Activated naive CD4-positive, alpha-beta T cell treated with anti-CD3 and anti-CD28 coated beads for 36 hours (primary cell): ENCODE data around the gene MAD1L1. TPM values are rescaled to one million over a fixed set of nuclear protein-coding genes. Genes with fewer than 3 reads are reported as not detected.
A peak's percentile ranks its signal among the peaks of the same experiment; 100 is the strongest.

Experiments
- CTCF ChIA-PET: fragments of 350-600 bp; sonication (Branson Sonifier 250); formaldehyde crosslinking; loops from one replicate; lab custom pipeline; 2021; ENCODE audit warnings: antibody characterized with exemption; lab: Charles Lee
- DNase-seq: peaks from one replicate; pipeline ENCODE4 v3.0.0-alpha.2; 2020
- H3K27ac Mint-ChIP-seq: one replicate; pipeline ENCODE4 v1.8.0; 2021; ENCODE audit warnings: mild to moderate bottlenecking, mixed read lengths
- H3K27me3 Mint-ChIP-seq: one replicate; pipeline ENCODE4 v1.8.0; 2021; ENCODE audit warnings: low read depth, mixed read lengths
- H3K36me3 Mint-ChIP-seq: one replicate; pipeline ENCODE4 v1.8.0; 2021; ENCODE audit warnings: low read depth, mixed read lengths
- H3K4me1 Mint-ChIP-seq: one replicate; pipeline ENCODE4 v1.8.0; 2021; ENCODE audit warnings: low read depth, mixed read lengths
- H3K4me3 Mint-ChIP-seq: one replicate; pipeline ENCODE4 v1.8.0; 2021; ENCODE audit warnings: mild to moderate bottlenecking, moderate library complexity, mixed read lengths
- H3K9me3 Mint-ChIP-seq: one replicate; pipeline ENCODE4 v1.8.0; 2021; ENCODE audit warnings: mixed read lengths
- intact Hi-C: fragments of 100-400 bp; cut with micrococcal nuclease; formaldehyde crosslinking; loops from one replicate; pipeline ENCODE4 v1.15.1; 2023
- total RNA-seq, 2 experiments: library from RNA; stranded (reverse); gene quantifications; one replicate each; pipeline ENCODE4 v1.2.3, GENCODE V29; 2021

MAD1L1 gene
- total RNA-seq, 2 experiments from 2014 or later, result 37.5 to 40.2 TPM

- Mint-ChIP-seq H3K9me3 (no peaks in the 10 kb centered on the region), H3K4me3 (no peak overlapping the region), H3K36me3 (peaks cover 5% of the 10 kb centered on the region), H3K4me1 (no peaks in the 10 kb centered on the region), H3K27ac (no peak overlapping the region), H3K27me3 (no peaks in the 10 kb centered on the region)
- DNase-seq, result no peak
- CTCF ChIA-PET, result no interaction called here
- intact Hi-C loops, result no loop called here
These were observed 334.0 kb downstream of the MAD1L1 start for GRCh38 chr7:1898628-1899185.

- intact Hi-C loops, result no loop called here
- CTCF ChIA-PET, result no interaction called here
- no peak for DNase-seq
- H3K4me1 Mint-ChIP-seq, result no peaks in the 10 kb centered on the region
- H3K36me3 Mint-ChIP-seq, result peaks cover 5% of the 10 kb centered on the region
- H3K27ac Mint-ChIP-seq, result no peak overlapping the region
- no peak overlapping the region for H3K4me3 Mint-ChIP-seq
- no peaks in the 10 kb centered on the region for H3K27me3 Mint-ChIP-seq
- no peaks in the 10 kb centered on the region for H3K9me3 Mint-ChIP-seq
These were observed 334.7 kb downstream of the MAD1L1 start for GRCh38 chr7:1897861-1898627.

GRCh38 chr7:1897076-1897860, 335.5 kb downstream of the MAD1L1 start:
- no peak for DNase-seq
- no peaks in the 10 kb centered on the region for H3K9me3 Mint-ChIP-seq
- no peak overlapping the region for H3K4me3 Mint-ChIP-seq
- H3K27ac Mint-ChIP-seq, result peak overlapping the region; percentile 73
- CTCF ChIA-PET, result no interaction called here
- no peaks in the 10 kb centered on the region for H3K27me3 Mint-ChIP-seq
- H3K36me3 Mint-ChIP-seq, result peaks cover 5% of the 10 kb centered on the region
- intact Hi-C loops, result no loop called here
- H3K4me1 Mint-ChIP-seq, result no peaks in the 10 kb centered on the region

GRCh38 chr7:1895664-1896515, 336.9 kb downstream of the MAD1L1 start:
- Mint-ChIP-seq H3K27ac (peak overlapping the region; percentile 73), H3K4me3 (no peak overlapping the region), H3K9me3 (no peaks in the 10 kb centered on the region), H3K4me1 (peaks cover 3% of the 10 kb centered on the region), H3K36me3 (peaks cover 5% of the 10 kb centered on the region), H3K27me3 (no peaks in the 10 kb centered on the region)
- intact Hi-C loops, result no loop called here
- CTCF ChIA-PET, result no interaction called here
- DNase-seq, result no peak

- peaks cover 3% of the 10 kb centered on the region for H3K4me1 Mint-ChIP-seq
- no peak for DNase-seq
- no peaks in the 10 kb centered on the region for H3K9me3 Mint-ChIP-seq
- no peaks in the 10 kb centered on the region for H3K27me3 Mint-ChIP-seq
- peaks cover 5% of the 10 kb centered on the region for H3K36me3 Mint-ChIP-seq
- H3K27ac Mint-ChIP-seq, result no peak overlapping the region
- CTCF ChIA-PET, result no interaction called here
- no peak overlapping the region for H3K4me3 Mint-ChIP-seq
- intact Hi-C loops, result no loop called here
These were observed 337.7 kb downstream of the MAD1L1 start for GRCh38 chr7:1894906-1895663.

- CTCF ChIA-PET, result no interaction called here
- intact Hi-C loops, result no loop called here
- H3K27ac Mint-ChIP-seq, result no peak overlapping the region
- no peaks in the 10 kb centered on the region for H3K27me3 Mint-ChIP-seq
- no peak overlapping the region for H3K4me3 Mint-ChIP-seq
- peaks cover 3% of the 10 kb centered on the region for H3K4me1 Mint-ChIP-seq
- DNase-seq, result no peak
- H3K9me3 Mint-ChIP-seq, result no peaks in the 10 kb centered on the region
- H3K36me3 Mint-ChIP-seq, result peaks cover 5% of the 10 kb centered on the region
These were observed 338.3 kb downstream of the MAD1L1 start for GRCh38 chr7:1894313-1894900.

GRCh38 chr7:1893451-1893850, 339.3 kb downstream of the MAD1L1 start:
- H3K4me1 Mint-ChIP-seq, result peaks cover 3% of the 10 kb centered on the region
- H3K9me3 Mint-ChIP-seq, result peaks cover 2% of the 10 kb centered on the region
- H3K36me3 Mint-ChIP-seq, result peaks cover 8% of the 10 kb centered on the region
- DNase-seq, result no peak
- intact Hi-C loops, result no loop called here
- CTCF ChIA-PET, result no interaction called here
- no peaks in the 10 kb centered on the region for H3K27me3 Mint-ChIP-seq
- H3K27ac Mint-ChIP-seq, result no peak overlapping the region
- H3K4me3 Mint-ChIP-seq, result no peak overlapping the region

- H3K27ac Mint-ChIP-seq, result no peak overlapping the region
- H3K36me3 Mint-ChIP-seq, result peaks cover 12% of the 10 kb centered on the region
- CTCF ChIA-PET, result no interaction called here
- H3K4me3 Mint-ChIP-seq, result no peak overlapping the region
- intact Hi-C loops, result no loop called here
- H3K27me3 Mint-ChIP-seq, result no peaks in the 10 kb centered on the region
- H3K9me3 Mint-ChIP-seq, result peaks cover 3% of the 10 kb centered on the region
- DNase-seq, result no peak
- H3K4me1 Mint-ChIP-seq, result peaks cover 3% of the 10 kb centered on the region
These were observed 339.7 kb downstream of the MAD1L1 start for GRCh38 chr7:1893036-1893435.

GRCh38 chr7:1892011-1892965, 340.5 kb downstream of the MAD1L1 start:
- H3K4me1 Mint-ChIP-seq, result peaks cover 5% of the 10 kb centered on the region

GRCh38 chr7:1890289-1891235, 342.2 kb downstream of the MAD1L1 start:
- Mint-ChIP-seq H3K36me3 (peaks cover 20% of the 10 kb centered on the region), H3K27ac (no peak overlapping the region), H3K27me3 (no peaks in the 10 kb centered on the region), H3K9me3 (peaks cover 3% of the 10 kb centered on the region), H3K4me1 (peaks cover 5% of the 10 kb centered on the region), H3K4me3 (no peak overlapping the region)
- intact Hi-C loops, result no loop called here
- no peak for DNase-seq
- CTCF ChIA-PET, result no interaction called here

More at GRCh38 chr7:1892011-1892965, 340.5 kb downstream of the MAD1L1 start:
- H3K9me3 Mint-ChIP-seq, result peaks cover 3% of the 10 kb centered on the region
- CTCF ChIA-PET, result no interaction called here
- no peak for DNase-seq
- H3K4me3 Mint-ChIP-seq, result no peak overlapping the region
- peaks cover 18% of the 10 kb centered on the region for H3K36me3 Mint-ChIP-seq
- no peak overlapping the region for H3K27ac Mint-ChIP-seq
- no peaks in the 10 kb centered on the region for H3K27me3 Mint-ChIP-seq
- intact Hi-C loops, result no loop called here
